GM10248 (cell line): Measurements from ENCODE around the gene PPM1M.

Source experiments
- CTCF ChIA-PET: fragments of 300-600 bp; sonication (Branson Sonifier 250); formaldehyde crosslinking; extraction: SDS; loops from one replicate; lab custom pipeline; 2021; ENCODE audit warnings: antibody characterized with exemption; lab: Yijun Ruan, JAX
- POLR2A ChIA-PET: fragments of 350-650 bp; sonication (Branson Sonifier 250); formaldehyde crosslinking; extraction: SDS; loops from one replicate; lab custom pipeline; 2020; ENCODE audit warnings: antibody characterized with exemption; lab: Yijun Ruan, JAX
- DNase-seq: peaks from one replicate; pipeline ENCODE4 v3.0.0; 2012; ENCODE audit errors: extremely low spot score
- CTCF ChIP-seq: IDR thresholded peaks from 2 replicates; pipeline ENCODE4 v1.5.1; 2012; ENCODE audit warnings: mild to moderate bottlenecking, low read depth; ENCODE audit errors: extremely low read depth, missing control alignments, control extremely low read depth

Gene PPM1M

GRCh38 chr3:52223449-52224408, 21.8 kb upstream of the PPM1M start:
- no peak for DNase-seq
- CTCF ChIA-PET, result interaction anchor here (1.0 to 11.6 kb wide), 9 partner anchors 7 to 222 kb away, joined by 3 to 172 read pairs (median 8); partner anchors contain the start of gene TWF2
- POLR2A ChIA-PET, result interaction anchor here (1.2 kb wide), 1 partner anchor 9 kb away, joined by 3 read pairs; no protein-coding TSS in a partner anchor
- no peak for TF ChIP-seq CTCF

GRCh38 chr3:52225452-52226228, 19.9 kb upstream of the PPM1M start, which contains the start of gene TLR9:
Gene TLR9, minus strand, starts transcription at chr3:52225645. Its CDS starts 116 bp downstream, at chr3:52225529.
- peak; percentile 85 for DNase-seq
- no peak for TF ChIP-seq CTCF
- CTCF ChIA-PET, result interaction anchor here (0.7 to 11.6 kb wide), 17 partner anchors 9 to 233 kb away, joined by 3 to 140 read pairs (median 4); partner anchors contain the start of gene TWF2
- POLR2A ChIA-PET, result interaction anchor here (0.7 to 1.3 kb wide), 3 partner anchors 9 to 221 kb away, joined by 3 to 4 read pairs (median 3); partner anchors contain the start of gene WDR82

- DNase-seq, result no peak
- ChIA-PET CTCF (interaction anchor here (0.9 to 11.6 kb wide), 10 partner anchors 10 to 234 kb away, joined by 3 to 140 read pairs (median 5); no protein-coding TSS in a partner anchor), POLR2A (interaction anchor here (1.3 kb wide), 1 partner anchor 52 kb away, joined by 4 read pairs; the partner anchor contains the start of gene WDR82)
Measured at GRCh38 chr3:52226229-52226817, 19.2 kb upstream of the PPM1M start.

GRCh38 chr3:52227117-52227516, 18.4 kb upstream of the PPM1M start:
- POLR2A ChIA-PET, result interaction anchor here (0.6 kb wide), 1 partner anchor 57 kb away, joined by 3 read pairs; no protein-coding TSS in a partner anchor
- no peak for TF ChIP-seq CTCF
- CTCF ChIA-PET, result interaction anchor here (1.0 to 2.3 kb wide), 6 partner anchors 12 to 192 kb away, joined by 3 to 5 read pairs (median 4); no protein-coding TSS in a partner anchor
- DNase-seq, result no peak

More at GRCh38 chr3:52226229-52226817, 19.2 kb upstream of the PPM1M start:
- no peak for TF ChIP-seq CTCF

GRCh38 chr3:52227766-52228165, 17.8 kb upstream of the PPM1M start:
- DNase-seq, result no peak
- TF ChIP-seq CTCF, result no peak
- ChIA-PET POLR2A (no interaction called here), CTCF (interaction anchor here (1.0 to 2.2 kb wide), 4 partner anchors 13 to 191 kb away, joined by 3 to 5 read pairs (median 4); no protein-coding TSS in a partner anchor)
